ENCODE data around the gene CLDND2. TPM values are rescaled to one million over a fixed set of nuclear protein-coding genes. Genes with fewer than 3 reads are reported as not detected.

CLDND2 gene
- total and polyA plus RNA-seq, 12 donors: 1.2 to 2.2 (median 1.6) TPM; not detected in 2

GRCh38 chr19:51394050-51394836 is 25.4 kb upstream of the CLDND2 start:
- peak; percentile 86 to 96 for DNase-seq
- Histone ChIP-seq H3K27ac (peak overlapping the region in 9 of 10 donors; percentile 50 to 90 (median 76)), H3K4me3 (peak overlapping the region in 9 of 10 donors; percentile 15 to 56 (median 46)), H3K9me3 (no peaks in the 10 kb centered on the region), H3K4me1 (peaks cover 3 to 28% (median 7%) of the 10 kb centered on the region in 9 donors), H3K36me3 (no peaks in the 10 kb centered on the region), H3K27me3 (peaks cover 0 to 9% (median 0%) of the 10 kb centered on the region in 7 donors)
- peak; percentile 96 to 98 (median 98) for ATAC-seq
- intact Hi-C loops (cut with DNase I): loop anchor here in 4 of 10 donors (1.0 to 10.0 kb wide), 4 partner anchors 27 to 59 kb away; partner anchors contain the start of gene ETFB (in 2 of the 4)
- TF ChIP-seq CTCF (IDR thresholded peaks at IDR 0.05): peak in 2 of 9 donors; percentile 19 to 26
- 1 to 2% methylated on average over 45 of the region's 45 CpGs for WGBS, 2 donors

- no peak for DNase-seq
- H3K4me1 ChIP-seq: peaks cover 3 to 28% (median 7%) of the 10 kb centered on the region in 9 donors
- WGBS, 2 donors: 65 to 96% methylated on average over 1 of the region's 1 CpG
- no peak overlapping the region for H3K27ac ChIP-seq
- intact Hi-C loops (cut with DNase I): loop anchor here in 1 of 10 donors (10.0 kb wide), 1 partner anchor 58 kb away; no protein-coding TSS in a partner anchor
- TF ChIP-seq CTCF (IDR thresholded peaks at IDR 0.05): no peak
- H3K36me3 ChIP-seq: no peaks in the 10 kb centered on the region
- ATAC-seq: no peak
- no peak overlapping the region for H3K4me3 ChIP-seq
- H3K27me3 ChIP-seq: peaks cover 0 to 9% (median 0%) of the 10 kb centered on the region in 7 donors
- no peaks in the 10 kb centered on the region for H3K9me3 ChIP-seq
These were observed 23.9 kb upstream of the CLDND2 start for GRCh38 chr19:51392701-51393100.

GRCh38 chr19:51391073-51391611 is 22.3 kb upstream of the CLDND2 start:
- Histone ChIP-seq H3K27ac (peak overlapping the region in 1 of 10 donors; percentile 5), H3K36me3 (no peaks in the 10 kb centered on the region), H3K4me1 (peaks cover 3 to 27% (median 7%) of the 10 kb centered on the region in 9 donors), H3K9me3 (no peaks in the 10 kb centered on the region), H3K4me3 (no peak overlapping the region), H3K27me3 (peaks cover 0 to 9% (median 0%) of the 10 kb centered on the region in 7 donors)
- 68% methylated on average over 8 of the region's 8 CpGs for WGBS, 2 donors
- no peak for TF ChIP-seq CTCF (IDR thresholded peaks at IDR 0.05)
- ATAC-seq (no peak), DNase-seq (no peak)
- intact Hi-C loops (cut with DNase I): loop anchor here in 1 of 10 donors (10.0 kb wide), 1 partner anchor 56 kb away; no protein-coding TSS in a partner anchor

GRCh38 chr19:51389143-51389542 is 20.3 kb upstream of the CLDND2 start:
- 77 to 79% methylated on average over 14 of the region's 14 CpGs for WGBS, 2 donors
- intact Hi-C loops (cut with DNase I): no loop called here
- DNase-seq (no peak), ATAC-seq (no peak)
- peaks cover 0 to 9% (median 0%) of the 10 kb centered on the region in 7 donors for H3K27me3 ChIP-seq
- no peaks in the 10 kb centered on the region for H3K36me3 ChIP-seq
- peaks cover 0 to 7% (median under 1%) of the 10 kb centered on the region in 9 donors for H3K4me1 ChIP-seq
- H3K4me3 ChIP-seq: no peak overlapping the region
- no peaks in the 10 kb centered on the region for H3K9me3 ChIP-seq
- TF ChIP-seq CTCF (IDR thresholded peaks at IDR 0.05): no peak
- H3K27ac ChIP-seq: no peak overlapping the region

Measured in heart right ventricle (tissue), 16 donors.